ENCODE measurements around the gene CALD1.

- TF ChIP-seq, protein P1, sequence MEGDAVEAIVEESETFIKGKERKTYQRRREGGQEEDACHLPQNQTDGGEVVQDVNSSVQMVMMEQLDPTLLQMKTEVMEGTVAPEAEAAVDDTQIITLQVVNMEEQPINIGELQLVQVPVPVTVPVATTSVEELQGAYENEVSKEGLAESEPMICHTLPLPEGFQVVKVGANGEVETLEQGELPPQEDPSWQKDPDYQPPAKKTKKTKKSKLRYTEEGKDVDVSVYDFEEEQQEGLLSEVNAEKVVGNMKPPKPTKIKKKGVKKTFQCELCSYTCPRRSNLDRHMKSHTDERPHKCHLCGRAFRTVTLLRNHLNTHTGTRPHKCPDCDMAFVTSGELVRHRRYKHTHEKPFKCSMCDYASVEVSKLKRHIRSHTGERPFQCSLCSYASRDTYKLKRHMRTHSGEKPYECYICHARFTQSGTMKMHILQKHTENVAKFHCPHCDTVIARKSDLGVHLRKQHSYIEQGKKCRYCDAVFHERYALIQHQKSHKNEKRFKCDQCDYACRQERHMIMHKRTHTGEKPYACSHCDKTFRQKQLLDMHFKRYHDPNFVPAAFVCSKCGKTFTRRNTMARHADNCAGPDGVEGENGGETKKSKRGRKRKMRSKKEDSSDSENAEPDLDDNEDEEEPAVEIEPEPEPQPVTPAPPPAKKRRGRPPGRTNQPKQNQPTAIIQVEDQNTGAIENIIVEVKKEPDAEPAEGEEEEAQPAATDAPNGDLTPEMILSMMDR (IDR thresholded peaks at IDR 0.05), result no peak
- TF ChIP-seq POLR2A (IDR thresholded peaks at IDR 0.05), result no peak
- TF ChIP-seq EP300 (IDR thresholded peaks at IDR 0.05), result no peak
Measured at GRCh38 chr7:134962270-134962780, 182.9 kb downstream of the CALD1 start.

Data from upper lobe of left lung (tissue), 4 donors.